GM12878 (cell line): ENCODE results near the gene OGFOD2. TPM values are rescaled to one million over a fixed set of nuclear protein-coding genes. Genes with fewer than 3 reads are reported as not detected.

Experiments
- ESRRA ChIP-seq: IDR thresholded peaks from 2 replicates; pipeline ENCODE4 v1.6.1; 2012; ENCODE audit warnings: mild to moderate bottlenecking, low read length, improper control_type of control experiment
- POLR2A ChIP-seq: IDR thresholded peaks from 2 replicates; pipeline ENCODE4 v1.6.1; 2011; ENCODE audit warnings: low read depth, mild to moderate bottlenecking, low read length
- POU2F2 ChIP-seq: IDR thresholded peaks from 3 replicates; pipeline ENCODE4 v1.6.1; 2011; ENCODE audit warnings: low read depth, mild to moderate bottlenecking, low read length, borderline replicate concordance
- RCOR1 ChIP-seq: conservative IDR thresholded peaks from 2 replicates; pipeline ENCODE4 v1.6.1; 2012; ENCODE audit warnings: low read depth, low read length, improper control_type of control experiment
- SMAD5 ChIP-seq: IDR thresholded peaks from 2 replicates; pipeline ENCODE4 v1.6.1; 2016; ENCODE audit warnings: antibody characterized with exemption, low read depth
- TAF1 ChIP-seq: IDR thresholded peaks from 2 replicates; pipeline ENCODE4 v1.6.1; 2011; ENCODE audit warnings: mild to moderate bottlenecking, low read depth, low read length, borderline replicate concordance
- ZNF217 ChIP-seq: fragments of 450-650 bp; IDR thresholded peaks from 2 replicates; pipeline ENCODE4 v1.6.1; 2017; ENCODE audit warnings: antibody characterized with exemption, mild to moderate bottlenecking
- polyA plus RNA-seq, 11 experiments: library from polyadenylated mRNA; depleted of rRNA in 4 of 11; unstranded in 6 of 11; stranded (reverse) in 5 of 11; fragments of >200 nt; fragmentation: Nextera tagmentation in 4 of 11; fragmentation: Illumina TruSeq in 1 of 11; extraction: Ambion mirVana in 4 of 11; extraction: Trizol in 1 of 11; gene quantifications; 1 replicate in 1 of 11; 2 replicates in 10 of 11; pipeline versions ENCODE4 v1.2.1 to v1.2.3, GENCODE V29; 2011 to 2016; ENCODE audit warnings: inconsistent platforms in 2 of 11, missing spikeins in 2 of 11, low read depth in 1 of 11
- total RNA-seq, 4 experiments: library from RNA; depleted of rRNA in 3 of 4; stranded (reverse); fragments of >200 nt in 3 of 4; fragmentation: Illumina TruSeq in 1 of 4; extraction: Trizol in 1 of 4; gene quantifications; 2 replicates each; pipeline versions ENCODE4 v1.2.1 to v1.2.3, GENCODE V29; 2013 to 2021
- TF ChIP-seq, protein P1 (sequence below): IDR thresholded peaks from 2 replicates; pipeline ENCODE4 v1.6.1; 2012; ENCODE audit warnings: improper control_type of control experiment, low read depth, low read length; ENCODE audit not compliant: insufficient replicate concordance

The OGFOD2 gene
- total and polyA plus RNA-seq, 10 of the 15 experiments (the other 5 are each of a cell fraction or from before 2014, with no cell fraction given) = 0.93 to 29.2 (median 16.3) TPM

DNA sequence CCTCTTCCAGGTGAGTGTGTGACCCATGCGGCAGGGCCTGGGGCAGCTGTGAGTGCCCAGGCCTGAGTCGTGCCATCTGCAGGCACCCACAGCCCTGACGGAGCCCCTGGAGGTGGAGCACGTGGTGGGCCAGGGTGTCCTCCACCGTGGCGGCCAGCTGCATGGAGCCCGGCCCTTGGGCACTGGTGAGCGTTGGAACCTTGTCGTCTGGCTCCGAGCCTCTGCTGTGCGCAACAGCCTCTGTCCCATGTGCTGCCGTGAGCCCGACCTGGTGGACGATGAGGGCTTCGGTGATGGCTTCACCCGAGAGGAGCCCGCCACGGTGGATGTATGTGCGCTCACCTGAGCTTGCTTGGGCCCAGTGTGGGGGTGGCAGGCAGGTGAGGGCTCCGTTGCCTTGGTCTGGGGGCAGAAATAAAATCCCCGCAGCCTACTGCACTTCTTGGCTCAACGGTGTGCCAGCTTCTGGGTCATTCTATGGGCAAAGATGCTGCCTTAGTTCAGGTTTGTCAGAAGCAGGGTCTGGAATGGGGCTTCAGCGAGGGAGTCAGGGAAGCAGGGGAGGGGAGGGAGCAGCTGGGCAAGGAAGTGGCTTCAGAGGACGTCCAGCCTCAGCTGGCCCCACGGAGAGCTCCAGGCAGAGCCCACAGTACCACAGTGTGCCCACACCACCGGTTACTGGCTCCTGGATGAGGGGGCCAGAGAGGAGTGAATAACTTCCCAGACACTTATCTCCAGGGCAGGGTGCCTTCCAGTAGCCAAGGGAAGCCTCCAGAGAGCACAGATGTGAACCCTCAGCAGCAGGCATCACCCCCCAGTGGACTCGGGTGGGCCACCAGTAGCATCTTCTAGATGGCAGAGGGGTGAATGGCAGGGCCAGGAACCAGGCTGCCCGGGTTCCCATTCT lies 4.2 kb downstream of the OGFOD2 start (continued):
- TF ChIP-seq, protein P1, sequence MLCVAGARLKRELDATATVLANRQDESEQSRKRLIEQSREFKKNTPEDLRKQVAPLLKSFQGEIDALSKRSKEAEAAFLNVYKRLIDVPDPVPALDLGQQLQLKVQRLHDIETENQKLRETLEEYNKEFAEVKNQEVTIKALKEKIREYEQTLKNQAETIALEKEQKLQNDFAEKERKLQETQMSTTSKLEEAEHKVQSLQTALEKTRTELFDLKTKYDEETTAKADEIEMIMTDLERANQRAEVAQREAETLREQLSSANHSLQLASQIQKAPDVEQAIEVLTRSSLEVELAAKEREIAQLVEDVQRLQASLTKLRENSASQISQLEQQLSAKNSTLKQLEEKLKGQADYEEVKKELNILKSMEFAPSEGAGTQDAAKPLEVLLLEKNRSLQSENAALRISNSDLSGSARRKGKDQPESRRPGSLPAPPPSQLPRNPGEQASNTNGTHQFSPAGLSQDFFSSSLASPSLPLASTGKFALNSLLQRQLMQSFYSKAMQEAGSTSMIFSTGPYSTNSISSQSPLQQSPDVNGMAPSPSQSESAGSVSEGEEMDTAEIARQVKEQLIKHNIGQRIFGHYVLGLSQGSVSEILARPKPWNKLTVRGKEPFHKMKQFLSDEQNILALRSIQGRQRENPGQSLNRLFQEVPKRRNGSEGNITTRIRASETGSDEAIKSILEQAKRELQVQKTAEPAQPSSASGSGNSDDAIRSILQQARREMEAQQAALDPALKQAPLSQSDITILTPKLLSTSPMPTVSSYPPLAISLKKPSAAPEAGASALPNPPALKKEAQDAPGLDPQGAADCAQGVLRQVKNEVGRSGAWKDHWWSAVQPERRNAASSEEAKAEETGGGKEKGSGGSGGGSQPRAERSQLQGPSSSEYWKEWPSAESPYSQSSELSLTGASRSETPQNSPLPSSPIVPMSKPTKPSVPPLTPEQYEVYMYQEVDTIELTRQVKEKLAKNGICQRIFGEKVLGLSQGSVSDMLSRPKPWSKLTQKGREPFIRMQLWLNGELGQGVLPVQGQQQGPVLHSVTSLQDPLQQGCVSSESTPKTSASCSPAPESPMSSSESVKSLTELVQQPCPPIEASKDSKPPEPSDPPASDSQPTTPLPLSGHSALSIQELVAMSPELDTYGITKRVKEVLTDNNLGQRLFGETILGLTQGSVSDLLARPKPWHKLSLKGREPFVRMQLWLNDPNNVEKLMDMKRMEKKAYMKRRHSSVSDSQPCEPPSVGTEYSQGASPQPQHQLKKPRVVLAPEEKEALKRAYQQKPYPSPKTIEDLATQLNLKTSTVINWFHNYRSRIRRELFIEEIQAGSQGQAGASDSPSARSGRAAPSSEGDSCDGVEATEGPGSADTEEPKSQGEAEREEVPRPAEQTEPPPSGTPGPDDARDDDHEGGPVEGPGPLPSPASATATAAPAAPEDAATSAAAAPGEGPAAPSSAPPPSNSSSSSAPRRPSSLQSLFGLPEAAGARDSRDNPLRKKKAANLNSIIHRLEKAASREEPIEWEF = no peak
- TF ChIP-seq RCOR1 = no peak
- no peak for TF ChIP-seq POU2F2
- TF ChIP-seq ESRRA = no peak
- no peak for TF ChIP-seq SMAD5
- TF ChIP-seq ZNF217 = no peak
- TF ChIP-seq TAF1 = no peak
- no peak for TF ChIP-seq POLR2A
